Activated CD8-positive, alpha-beta T cell treated with anti-CD3 and anti-CD28 coated beads, Interleukin-2, amount 10 ng/mL, durations not matched to agents 7 days and 5 days (primary cell): ENCODE results near the gene TRIM65. TPM values are rescaled to one million over a fixed set of nuclear protein-coding genes. Genes with fewer than 3 reads are reported as not detected.
A peak's percentile ranks its signal among the peaks of the same experiment; 100 is the strongest.

Source experiments
- ATAC-seq: fragments of 150-1000 bp; cut with Tn5 transposase; one replicate; pipeline ENCODE4 v1.10.0; 2021; ENCODE audit warnings: moderate library complexity
- CTCF ChIA-PET: fragments of 350-600 bp; sonication (Branson Sonifier 250); formaldehyde crosslinking; loops from one replicate; lab custom pipeline; 2021; ENCODE audit warnings: antibody characterized with exemption; lab: Charles Lee
- POLR2A ChIA-PET: fragments of 350-600 bp; sonication (Branson Sonifier 250); formaldehyde crosslinking; loops from one replicate; lab custom pipeline; 2021; ENCODE audit warnings: antibody characterized with exemption; lab: Charles Lee
- DNase-seq: peaks from one replicate; pipeline ENCODE4 v3.0.0-alpha.2; 2020
- H3K27ac Mint-ChIP-seq: one replicate; pipeline ENCODE4 v1.8.0; 2021; ENCODE audit warnings: mild to moderate bottlenecking, mixed read lengths
- H3K27me3 Mint-ChIP-seq: one replicate; pipeline ENCODE4 v1.8.0; 2021; ENCODE audit warnings: low read depth, mixed read lengths
- H3K36me3 Mint-ChIP-seq: one replicate; pipeline ENCODE4 v1.8.0; 2021; ENCODE audit warnings: low read depth, mixed read lengths
- H3K4me1 Mint-ChIP-seq: one replicate; pipeline ENCODE4 v1.8.0; 2021; ENCODE audit warnings: low read depth, mixed read lengths
- H3K4me3 Mint-ChIP-seq: one replicate; pipeline ENCODE4 v1.8.0; 2021; ENCODE audit warnings: mild to moderate bottlenecking, mixed read lengths
- H3K9me3 Mint-ChIP-seq: one replicate; pipeline ENCODE4 v1.8.0; 2022; ENCODE audit warnings: mixed read lengths; ENCODE audit not compliant: insufficient read depth
- total RNA-seq, 2 experiments: library from RNA; stranded (reverse); gene quantifications; one replicate each; pipeline ENCODE4 v1.2.3, GENCODE V29; 2021

Gene TRIM65
- total RNA-seq, 2 experiments from 2014 or later = 35.8 to 37.3 TPM

- ATAC-seq (no peak), DNase-seq (no peak)
- CTCF ChIA-PET = interaction anchor here (1.1 to 1.5 kb wide), 4 partner anchors 10 to 102 kb away, joined by 3 to 6 read pairs (median 3); no protein-coding TSS in a partner anchor
- Mint-ChIP-seq H3K27ac (peak overlapping the region; percentile 4), H3K4me1 (peaks cover 8% of the 10 kb centered on the region), H3K36me3 (peaks cover 1% of the 10 kb centered on the region), H3K4me3 (no peak overlapping the region), H3K27me3 (no peaks in the 10 kb centered on the region), H3K9me3 (no peaks in the 10 kb centered on the region)
- POLR2A ChIA-PET = interaction anchor here (0.6 kb wide), 1 partner anchor 668 kb away, joined by 3 read pairs; no protein-coding TSS in a partner anchor
Observed at GRCh38 chr17:75917141-75917916, 20.6 kb upstream of the TRIM65 start.

GRCh38 chr17:75915268-75915667 lies 18.5 kb upstream of the TRIM65 start:
- Mint-ChIP-seq H3K27ac (no peak overlapping the region), H3K4me3 (no peak overlapping the region), H3K9me3 (no peaks in the 10 kb centered on the region), H3K36me3 (peaks cover 1% of the 10 kb centered on the region), H3K27me3 (no peaks in the 10 kb centered on the region), H3K4me1 (peaks cover 8% of the 10 kb centered on the region)
- POLR2A ChIA-PET = no interaction called here
- CTCF ChIA-PET = interaction anchor here (1.2 kb wide), 1 partner anchor 10 kb away, joined by 8 read pairs; no protein-coding TSS in a partner anchor
- DNase-seq = no peak
- ATAC-seq = no peak

GRCh38 chr17:75914643-75915267 lies 18.0 kb upstream of the TRIM65 start:
- no peak for ATAC-seq
- no peak for DNase-seq
- Mint-ChIP-seq H3K4me3 (no peak overlapping the region), H3K27me3 (no peaks in the 10 kb centered on the region), H3K36me3 (peaks cover 1% of the 10 kb centered on the region), H3K27ac (no peak overlapping the region), H3K9me3 (no peaks in the 10 kb centered on the region), H3K4me1 (peaks cover 13% of the 10 kb centered on the region)
- ChIA-PET CTCF (interaction anchor here (1.2 kb wide), 1 partner anchor 9 kb away, joined by 8 read pairs; no protein-coding TSS in a partner anchor), POLR2A (no interaction called here)

- DNase-seq = no peak
- CTCF ChIA-PET = no interaction called here
- Mint-ChIP-seq H3K36me3 (peaks cover 3% of the 10 kb centered on the region), H3K9me3 (no peaks in the 10 kb centered on the region), H3K4me1 (peaks cover 17% of the 10 kb centered on the region), H3K27ac (no peak overlapping the region), H3K4me3 (no peak overlapping the region), H3K27me3 (no peaks in the 10 kb centered on the region)
- POLR2A ChIA-PET = no interaction called here
- ATAC-seq = no peak
Observed at GRCh38 chr17:75913537-75914210, 16.9 kb upstream of the TRIM65 start.

- no peak overlapping the region for H3K4me3 Mint-ChIP-seq
- H3K27me3 Mint-ChIP-seq = no peaks in the 10 kb centered on the region
- no peak overlapping the region for H3K27ac Mint-ChIP-seq
- no peaks in the 10 kb centered on the region for H3K9me3 Mint-ChIP-seq
- ChIA-PET CTCF (interaction anchor here (3.1 kb wide), 1 partner anchor 95 kb away, joined by 22 read pairs; no protein-coding TSS in a partner anchor), POLR2A (no interaction called here)
- H3K4me1 Mint-ChIP-seq = peaks cover 17% of the 10 kb centered on the region
- no peak for DNase-seq
- ATAC-seq = no peak
- H3K36me3 Mint-ChIP-seq = peaks cover 3% of the 10 kb centered on the region
Observed at GRCh38 chr17:75910699-75911098, 13.9 kb upstream of the TRIM65 start.

- no peak for ATAC-seq
- Mint-ChIP-seq H3K4me1 (peaks cover 22% of the 10 kb centered on the region), H3K4me3 (no peak overlapping the region), H3K27ac (no peak overlapping the region), H3K36me3 (peaks cover 3% of the 10 kb centered on the region), H3K27me3 (no peaks in the 10 kb centered on the region), H3K9me3 (no peaks in the 10 kb centered on the region)
- DNase-seq = no peak
- ChIA-PET CTCF (interaction anchor here (0.8 to 3.1 kb wide), 6 partner anchors 14 to 488 kb away, joined by 3 to 22 read pairs (median 3); partner anchors contain the start of genes CDK3 and TRIM65), POLR2A (interaction anchor here (0.6 to 1.2 kb wide), 2 partner anchors 13 to 147 kb away, joined by 3 to 5 read pairs; partner anchors contain the start of gene TRIM65)
Observed at GRCh38 chr17:75909812-75910274, 13.1 kb upstream of the TRIM65 start.

- peaks cover 22% of the 10 kb centered on the region for H3K4me1 Mint-ChIP-seq
- H3K27ac Mint-ChIP-seq = no peak overlapping the region
- POLR2A ChIA-PET = interaction anchor here (0.6 to 1.2 kb wide), 2 partner anchors 13 to 146 kb away, joined by 3 to 5 read pairs; partner anchors contain the start of gene TRIM65
- ATAC-seq (no peak), DNase-seq (no peak)
- CTCF ChIA-PET = interaction anchor here (0.8 to 3.1 kb wide), 6 partner anchors 13 to 489 kb away, joined by 3 to 22 read pairs (median 3); partner anchors contain the start of genes CDK3 and TRIM65
- H3K27me3 Mint-ChIP-seq = no peaks in the 10 kb centered on the region
- H3K4me3 Mint-ChIP-seq = no peak overlapping the region
- H3K9me3 Mint-ChIP-seq = no peaks in the 10 kb centered on the region
- peaks cover 3% of the 10 kb centered on the region for H3K36me3 Mint-ChIP-seq
Observed at GRCh38 chr17:75909051-75909811, 12.5 kb upstream of the TRIM65 start.

GRCh38 chr17:75908201-75908600 lies 11.4 kb upstream of the TRIM65 start:
- DNase-seq (no peak), ATAC-seq (no peak)
- Mint-ChIP-seq H3K4me1 (peaks cover 29% of the 10 kb centered on the region), H3K27ac (no peak overlapping the region), H3K9me3 (no peaks in the 10 kb centered on the region), H3K4me3 (no peak overlapping the region), H3K27me3 (no peaks in the 10 kb centered on the region), H3K36me3 (peaks cover 3% of the 10 kb centered on the region)
- ChIA-PET CTCF (no interaction called here), POLR2A (no interaction called here)

GRCh38 chr17:75906143-75906884 lies 9.6 kb upstream of the TRIM65 start:
- Mint-ChIP-seq H3K4me1 (peaks cover 29% of the 10 kb centered on the region), H3K4me3 (peak overlapping the region; percentile 40), H3K9me3 (no peaks in the 10 kb centered on the region), H3K36me3 (peaks cover 12% of the 10 kb centered on the region), H3K27me3 (no peaks in the 10 kb centered on the region), H3K27ac (peak overlapping the region; percentile 63)
- ChIA-PET CTCF (interaction anchor here (0.7 to 4.0 kb wide), 15 partner anchors 9 to 221 kb away, joined by 3 to 69 read pairs (median 7); partner anchors contain the start of genes CDK3, TRIM65 and WBP2), POLR2A (interaction anchor here (0.5 to 0.6 kb wide), 3 partner anchors 101 to 652 kb away, joined by 3 read pairs; partner anchors contain the start of gene SMIM5)
- DNase-seq (no peak), ATAC-seq (no peak)
